GM18519 (cell line): Measurements from ENCODE around the gene TM4SF1.
"Not testable (repeated sequence)": the region's sequence is repeated elsewhere in the genome, so short reads cannot be mapped to it uniquely, and the experiment has no call there.

Source experiments
- ATAC-seq: cut with Tn5 transposase; IDR thresholded peaks from one replicate; pipeline ENCODE4 v1.9.1; 2021; ENCODE audit warnings: mild to moderate bottlenecking, moderate library complexity; ENCODE audit not compliant: unreplicated experiment, low FRiP score

Gene TM4SF1

GRCh38 chr3:149353581-149354184, 23.8 kb downstream of the TM4SF1 start:
- no peak for ATAC-seq

- peak; percentile 92 for ATAC-seq
Measured at GRCh38 chr3:149352556-149352955, 24.9 kb downstream of the TM4SF1 start.

GRCh38 chr3:149343951-149344350, 33.5 kb downstream of the TM4SF1 start:
- no peak for ATAC-seq

- no peak for ATAC-seq
Measured at GRCh38 chr3:149342413-149343380, 34.8 kb downstream of the TM4SF1 start.

- ATAC-seq = no peak
Measured at GRCh38 chr3:149340310-149340933, 37.0 kb downstream of the TM4SF1 start.

GRCh38 chr3:149339931-149340309, 37.5 kb downstream of the TM4SF1 start:
- no peak for ATAC-seq

GRCh38 chr3:149337486-149337885, 40.0 kb downstream of the TM4SF1 start:
- not testable (repeated sequence) for ATAC-seq

- ATAC-seq = no peak
Measured at GRCh38 chr3:149336925-149337324, 40.5 kb downstream of the TM4SF1 start.

GRCh38 chr3:149333176-149333859, 44.1 kb downstream of the TM4SF1 start, which contains the start of gene TM4SF18:
Gene TM4SF18 (minus strand): TSS chr3:149333636. CDS start chr3:149333382, 254 bp downstream.
- no peak for ATAC-seq

- ATAC-seq = no peak
Measured at GRCh38 chr3:149332771-149333170, 44.7 kb downstream of the TM4SF1 start.

- ATAC-seq = no peak
Measured at GRCh38 chr3:149332227-149332765, 45.2 kb downstream of the TM4SF1 start.

- ATAC-seq = no peak
Measured at GRCh38 chr3:149331396-149331795, 46.1 kb downstream of the TM4SF1 start.

GRCh38 chr3:149330609-149331331, 46.7 kb downstream of the TM4SF1 start:
- ATAC-seq = no peak

GRCh38 chr3:149327156-149327555, 50.3 kb downstream of the TM4SF1 start:
- no peak for ATAC-seq

- ATAC-seq = no peak
Measured at GRCh38 chr3:149325581-149325980, 51.9 kb downstream of the TM4SF1 start.

- ATAC-seq = no peak
Measured at GRCh38 chr3:149324332-149324731, 53.1 kb downstream of the TM4SF1 start.

- ATAC-seq = no peak
Measured at GRCh38 chr3:149321640-149322039, 55.8 kb downstream of the TM4SF1 start.

GRCh38 chr3:149321136-149321535, 56.3 kb downstream of the TM4SF1 start:
- ATAC-seq = no peak

GRCh38 chr3:149319750-149320149, 57.7 kb downstream of the TM4SF1 start:
- no peak for ATAC-seq
